RKO (cell line): ENCODE data around the gene DNAJC13.
"Not testable (repeated sequence)": the region's sequence is repeated elsewhere in the genome, so short reads cannot be mapped to it uniquely, and the experiment has no call there.

Experiments used
- DNase-seq: peaks from one replicate; pipeline ENCODE4 v3.0.0-alpha.2; 2016; ENCODE audit warnings: low spot score

DNAJC13 gene

GRCh38 chr3:132416807-132417694 lies at the start of gene DNAJC13:
TSS of gene DNAJC13 (plus strand) at chr3:132417502. CDS start at chr3:132434551, 17,049 bp downstream.
- peak; percentile 94 for DNase-seq

GRCh38 chr3:132368515-132368914 lies 48.8 kb upstream of the DNAJC13 start:
- no peak for DNase-seq

GRCh38 chr3:132368962-132369361 lies 48.3 kb upstream of the DNAJC13 start:
- DNase-seq = peak; percentile 15

GRCh38 chr3:132376945-132377354 lies 40.4 kb upstream of the DNAJC13 start:
- not testable (repeated sequence) for DNase-seq

DNA sequence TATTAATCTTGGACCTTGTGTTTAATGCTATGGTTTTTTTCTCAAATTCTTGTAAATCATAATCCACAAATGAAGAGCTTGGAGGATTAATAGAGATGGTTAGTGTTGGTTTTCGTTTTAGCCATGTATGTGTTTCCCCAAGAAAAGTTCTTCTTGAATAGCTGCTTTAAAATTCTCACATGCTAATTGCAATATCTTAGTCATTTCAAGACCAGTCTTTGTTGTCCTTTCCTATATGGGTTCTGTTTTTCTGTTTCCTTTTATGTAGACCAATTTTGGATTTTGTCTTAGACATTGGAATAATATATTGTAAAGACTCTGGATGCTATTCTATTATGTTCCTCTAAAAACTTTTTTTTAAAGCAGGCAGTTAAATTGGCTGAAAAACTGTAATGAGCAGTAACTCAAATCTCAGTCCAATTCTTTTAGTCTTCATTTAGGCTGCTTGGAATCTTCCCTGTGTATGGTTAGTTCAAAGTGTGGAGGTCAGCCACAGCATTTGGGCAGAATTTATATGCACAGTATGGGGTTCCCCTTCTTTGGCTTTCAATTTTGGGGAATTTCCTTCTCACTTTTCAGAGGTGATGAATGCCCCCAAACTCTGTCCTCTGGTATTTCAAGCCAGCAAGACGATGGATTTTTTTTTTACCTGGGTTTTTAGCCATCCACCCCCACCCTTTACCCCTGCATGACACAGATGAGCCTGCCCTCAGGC lies 39.1 kb upstream of the DNAJC13 start:
- no peak for DNase-seq

GRCh38 chr3:132378846-132379245 lies 38.5 kb upstream of the DNAJC13 start:
- DNase-seq = no peak

DNA sequence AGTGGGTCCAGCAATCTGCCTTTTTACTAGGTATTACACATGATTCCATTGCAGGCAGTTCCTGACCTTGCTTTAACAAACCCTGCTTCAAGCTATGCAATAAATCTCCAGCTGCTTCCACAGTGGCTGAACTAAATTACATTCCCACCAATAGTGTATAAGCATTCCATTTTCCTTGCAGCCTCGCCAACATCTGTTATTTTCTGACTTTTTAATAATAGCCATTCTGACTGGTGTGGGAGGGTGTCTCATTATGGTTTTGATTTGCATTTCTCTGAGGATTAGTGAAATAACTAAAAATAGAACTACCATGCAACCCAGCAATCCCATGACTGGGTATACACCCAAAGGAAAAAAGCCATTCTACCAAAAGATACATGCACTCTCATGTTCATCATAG lies 36.4 kb upstream of the DNAJC13 start:
- DNase-seq = no peak

DNA sequence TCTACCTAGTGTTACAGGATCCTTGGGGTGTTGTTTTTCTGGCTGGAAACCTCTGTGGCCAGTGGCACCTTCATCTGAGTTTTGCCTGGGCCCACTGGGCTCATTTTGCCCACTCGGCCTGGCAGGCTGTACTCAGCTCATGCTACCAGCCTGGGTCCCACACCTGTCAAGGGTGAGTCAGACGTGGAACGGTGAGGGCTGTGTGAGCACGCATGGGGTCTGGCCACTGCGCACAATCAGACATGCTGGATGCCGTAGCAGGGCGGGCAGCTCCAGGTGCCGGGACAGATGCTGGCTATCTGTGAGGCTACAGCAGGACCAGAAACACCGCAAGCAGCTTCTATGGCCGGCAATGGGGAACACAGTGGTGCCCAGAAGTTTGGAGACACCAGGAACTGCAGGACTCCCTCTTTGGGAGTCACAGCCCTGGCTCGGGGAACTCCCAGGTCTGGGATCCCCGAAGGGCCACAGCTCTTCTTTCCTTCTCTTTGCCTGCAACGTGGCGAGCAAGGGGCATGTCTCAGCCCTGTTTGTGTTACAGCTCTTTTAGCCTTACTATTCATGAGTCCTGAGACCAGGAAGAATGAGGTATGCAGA lies 35.9 kb upstream of the DNAJC13 start:
- DNase-seq = no peak

DNA sequence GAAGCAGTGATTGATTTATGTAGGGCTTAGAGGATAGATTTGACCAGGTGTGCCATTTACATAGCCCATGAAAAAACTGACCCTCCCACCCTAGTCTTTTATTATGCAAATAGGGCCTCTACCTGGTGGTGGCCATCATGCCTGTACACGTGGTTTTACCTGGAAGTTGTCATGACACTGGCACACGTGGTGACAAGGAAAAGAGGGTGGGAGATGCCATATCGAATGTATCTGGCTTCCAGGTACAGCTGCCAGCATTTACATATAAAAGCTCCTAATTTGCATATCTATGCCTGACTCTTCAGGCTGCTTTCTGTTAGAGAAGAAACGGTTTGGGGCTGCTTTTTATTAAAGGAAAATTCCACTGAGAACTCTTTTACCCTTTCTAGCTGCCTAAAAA lies 35.0 kb upstream of the DNAJC13 start:
- no peak for DNase-seq

- DNase-seq = no peak
These were observed 34.6 kb upstream of the DNAJC13 start for GRCh38 chr3:132382688-132383194.

GRCh38 chr3:132386259-132386658 lies 31.0 kb upstream of the DNAJC13 start:
- DNase-seq = no peak

GRCh38 chr3:132392675-132393074 lies 24.6 kb upstream of the DNAJC13 start:
- DNase-seq = not testable (repeated sequence)

DNA sequence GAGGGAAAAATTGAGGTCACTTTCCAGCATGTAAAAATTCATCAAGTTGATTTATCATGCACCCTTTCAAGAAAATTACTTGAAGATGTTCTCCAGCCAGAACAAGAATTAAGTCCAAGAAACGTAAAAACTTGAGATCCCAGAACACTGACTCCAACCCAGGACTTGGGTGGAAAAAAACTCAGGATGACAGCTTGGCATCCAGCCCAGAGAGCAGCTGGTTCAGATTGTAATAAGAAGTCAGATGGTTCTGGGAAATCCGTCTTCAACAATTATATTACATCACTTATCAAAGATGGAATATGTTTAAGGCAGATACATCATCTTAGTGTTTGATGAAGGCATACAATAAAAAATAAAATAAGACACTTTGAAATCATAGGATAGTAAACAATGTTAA lies 23.0 kb upstream of the DNAJC13 start:
- DNase-seq = no peak

DNA sequence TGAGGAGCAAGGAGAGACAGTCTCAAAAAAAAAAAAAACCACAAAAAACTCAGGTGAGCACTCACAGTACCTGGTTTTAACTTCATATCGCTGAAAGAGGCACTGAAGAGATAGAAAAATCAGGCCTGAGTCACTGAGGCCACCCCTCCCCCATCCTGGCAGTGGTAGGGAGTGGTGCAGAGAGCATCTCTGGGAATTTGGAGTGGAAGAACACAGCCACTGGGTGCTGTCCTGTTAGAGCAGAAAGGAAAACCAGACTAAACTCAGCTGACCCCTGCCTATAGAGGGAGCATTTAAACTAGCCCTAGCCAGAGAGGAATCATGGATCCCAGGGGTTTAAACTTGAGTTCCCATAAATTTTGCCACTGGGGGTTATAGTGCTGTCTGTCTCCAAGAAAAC lies 22.2 kb upstream of the DNAJC13 start:
- DNase-seq = no peak

- no peak for DNase-seq
These were observed 21.0 kb upstream of the DNAJC13 start for GRCh38 chr3:132396255-132396654.

- DNase-seq = not testable (repeated sequence)
These were observed 20.5 kb upstream of the DNAJC13 start for GRCh38 chr3:132396776-132397175.

- peak; percentile 71 for DNase-seq
These were observed 18.0 kb upstream of the DNAJC13 start for GRCh38 chr3:132399054-132399929.

GRCh38 chr3:132401255-132401654 lies 16.0 kb upstream of the DNAJC13 start:
- DNase-seq = no peak

DNA sequence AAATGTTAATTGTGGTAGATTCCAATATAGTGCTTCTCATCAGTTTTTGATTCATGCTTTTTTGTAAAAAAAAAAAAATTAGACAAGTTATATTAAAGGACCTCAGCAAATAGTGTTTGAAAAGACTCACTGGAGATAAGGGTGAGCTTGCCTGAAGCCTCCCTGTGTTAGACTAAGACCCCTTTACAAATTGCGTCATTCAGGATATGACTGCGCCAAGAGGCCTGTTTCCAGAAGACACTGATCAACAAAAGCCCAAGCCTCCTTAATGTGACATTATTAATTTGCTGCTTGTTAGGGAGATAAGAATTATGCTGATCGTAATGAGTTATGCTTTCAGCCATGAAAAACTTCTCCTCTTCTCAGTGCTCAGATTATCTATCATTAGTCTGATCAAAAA lies 13.0 kb upstream of the DNAJC13 start:
- DNase-seq = no peak

DNA sequence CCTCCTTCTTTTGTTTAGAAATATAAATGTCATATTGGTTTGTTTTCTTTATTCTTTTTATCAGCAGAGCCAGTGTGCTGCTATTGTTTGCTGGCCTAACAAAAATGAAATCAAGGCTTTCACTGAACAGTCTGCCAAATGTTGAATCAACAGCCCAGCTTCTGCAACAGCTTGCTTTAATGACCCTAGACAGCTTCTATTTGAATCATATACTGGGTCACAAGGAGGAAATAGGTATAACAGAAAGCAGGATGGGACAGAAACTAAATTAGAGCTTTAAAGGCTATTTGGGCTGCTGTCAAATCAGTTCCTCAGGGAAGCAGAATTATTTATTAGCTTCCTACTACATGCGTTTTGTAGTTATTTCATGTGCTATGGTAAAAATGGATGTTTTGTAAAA lies 12.1 kb upstream of the DNAJC13 start:
- DNase-seq = no peak

DNA sequence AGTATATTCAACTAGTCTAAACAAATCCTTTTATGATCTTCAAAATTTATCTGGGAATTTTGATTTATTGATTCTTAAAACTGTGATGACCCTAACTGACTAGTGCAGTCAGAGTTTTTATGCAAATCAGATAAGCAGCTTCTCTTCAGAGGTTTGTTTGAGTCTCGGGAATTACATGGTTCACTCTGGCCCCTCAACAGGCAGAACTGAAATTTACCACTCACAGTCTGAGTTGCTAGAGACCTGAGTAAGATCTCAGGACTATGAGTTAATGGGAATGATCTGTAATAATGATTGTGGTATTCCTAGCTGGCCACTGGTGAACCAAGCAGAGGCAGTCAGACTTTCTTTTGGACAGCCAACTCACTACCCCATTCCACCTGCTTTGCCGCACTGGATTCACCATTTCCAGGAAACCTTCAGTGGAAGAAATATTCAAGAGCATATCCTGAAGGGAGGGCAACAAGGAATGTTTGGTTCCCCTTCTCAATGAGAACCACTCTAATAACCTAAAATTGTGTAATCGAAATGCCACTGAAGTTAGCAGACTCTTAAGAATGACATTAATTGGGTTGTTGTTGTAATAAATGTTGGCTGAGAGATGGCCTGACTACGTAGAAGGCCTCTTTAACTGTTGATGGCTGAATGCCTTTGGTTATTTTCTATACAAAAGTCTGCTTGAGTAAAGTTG lies 11.5 kb upstream of the DNAJC13 start:
- DNase-seq = no peak
